GM21526 (cell line): ENCODE measurements around the gene FAM118B.
"Not testable (repeated sequence)": the region's sequence is repeated elsewhere in the genome, so short reads cannot be mapped to it uniquely, and the experiment has no call there.

ENCODE experiments used
- ATAC-seq: cut with Tn5 transposase; IDR thresholded peaks from one replicate; pipeline ENCODE4 v1.9.1; 2021; ENCODE audit warnings: moderate library complexity; ENCODE audit not compliant: unreplicated experiment, low FRiP score

FAM118B gene

GRCh38 chr11:126216526-126217305, 5.1 kb downstream of the FAM118B start:
- no peak for ATAC-seq

GRCh38 chr11:126217491-126217890, 5.9 kb downstream of the FAM118B start:
- ATAC-seq: no peak

DNA sequence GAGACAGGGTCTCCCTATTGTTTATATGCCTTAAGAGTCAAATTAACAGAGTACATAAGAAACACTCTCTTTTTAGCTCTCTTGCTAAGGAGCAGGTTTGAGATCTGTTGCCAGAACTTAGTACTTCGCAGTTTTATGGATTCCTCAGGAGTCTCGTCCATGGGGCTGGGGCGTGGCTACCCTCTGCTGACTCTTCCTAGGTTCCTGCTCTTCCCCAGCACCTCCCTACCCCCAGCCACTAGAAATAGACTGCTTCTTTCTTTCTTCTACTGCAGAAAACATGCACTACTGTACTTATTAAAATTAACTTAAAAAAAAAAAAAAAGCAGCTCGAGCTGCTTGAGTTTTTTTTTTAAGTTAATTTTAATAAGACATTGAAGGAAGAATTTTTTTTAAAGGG, 8.0 kb downstream of the FAM118B start:
- ATAC-seq: no peak

DNA sequence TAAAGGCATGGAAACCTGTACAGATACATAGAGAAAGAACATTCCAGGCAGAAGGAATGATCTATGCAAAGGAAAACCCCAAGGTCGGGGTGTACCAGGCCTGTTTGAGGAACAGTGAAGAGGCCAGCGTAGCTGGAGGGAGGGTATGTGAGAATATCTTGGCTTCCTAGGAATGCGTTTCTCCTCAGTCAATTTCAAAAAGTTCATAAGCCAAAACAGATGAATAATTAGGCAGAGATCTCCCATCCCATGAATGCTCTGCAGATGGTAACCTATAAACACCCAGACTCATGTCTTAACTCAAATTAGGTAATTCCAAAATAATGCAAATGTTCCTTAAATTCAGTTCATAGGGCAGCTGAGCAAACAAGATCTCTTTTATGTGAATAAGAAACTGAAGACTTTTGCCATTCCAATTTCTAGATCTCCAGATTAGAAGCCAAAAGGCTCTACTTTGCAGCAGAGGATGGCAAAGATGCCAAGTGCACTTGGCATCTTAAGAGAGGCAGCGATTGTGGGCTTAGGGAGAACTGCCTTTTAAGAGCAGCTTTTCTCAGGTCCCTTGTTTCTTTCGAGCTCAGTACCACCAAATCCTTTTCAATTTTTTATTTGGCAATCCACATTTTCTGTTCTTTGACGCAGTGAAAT, 13.2 kb downstream of the FAM118B start:
- ATAC-seq: no peak

GRCh38 chr11:126225295-126225665, 13.7 kb downstream of the FAM118B start:
- no peak for ATAC-seq

DNA sequence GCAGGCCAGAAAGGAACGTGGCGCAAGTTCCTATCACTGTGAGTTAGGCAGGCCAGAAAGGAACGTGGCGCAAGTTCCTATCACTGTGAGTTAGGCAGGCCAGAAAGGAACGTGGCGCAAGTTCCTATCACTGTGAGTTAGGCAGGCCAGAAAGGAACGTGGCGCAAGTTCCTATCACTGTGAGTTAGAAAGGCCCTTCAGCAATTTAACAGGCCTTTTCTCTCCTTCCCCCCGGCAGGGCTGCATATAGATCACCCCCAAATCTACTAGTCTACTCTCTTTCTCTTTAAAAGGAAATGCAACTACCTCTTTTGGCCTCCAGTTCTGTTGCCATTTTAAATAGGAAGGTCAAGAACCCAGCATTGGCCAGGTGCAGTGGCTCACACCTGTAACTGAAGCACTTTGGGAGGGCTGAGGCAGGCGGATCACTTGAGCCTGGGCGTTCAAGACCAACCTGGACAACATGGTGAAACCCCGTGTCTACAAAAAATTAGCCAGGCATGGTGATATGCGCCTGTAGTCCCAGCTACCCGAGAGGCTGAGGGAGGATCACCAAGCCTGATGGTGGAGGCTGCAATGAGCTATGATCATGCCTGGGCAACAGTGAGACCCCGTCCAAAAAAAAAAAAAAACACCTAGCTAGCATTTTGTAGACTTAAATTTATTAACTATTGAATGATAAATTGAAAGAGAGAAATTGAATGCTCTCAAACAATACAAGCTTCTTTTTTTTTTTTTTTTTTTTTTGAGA, 14.9 kb downstream of the FAM118B start:
- ATAC-seq: no peak

DNA sequence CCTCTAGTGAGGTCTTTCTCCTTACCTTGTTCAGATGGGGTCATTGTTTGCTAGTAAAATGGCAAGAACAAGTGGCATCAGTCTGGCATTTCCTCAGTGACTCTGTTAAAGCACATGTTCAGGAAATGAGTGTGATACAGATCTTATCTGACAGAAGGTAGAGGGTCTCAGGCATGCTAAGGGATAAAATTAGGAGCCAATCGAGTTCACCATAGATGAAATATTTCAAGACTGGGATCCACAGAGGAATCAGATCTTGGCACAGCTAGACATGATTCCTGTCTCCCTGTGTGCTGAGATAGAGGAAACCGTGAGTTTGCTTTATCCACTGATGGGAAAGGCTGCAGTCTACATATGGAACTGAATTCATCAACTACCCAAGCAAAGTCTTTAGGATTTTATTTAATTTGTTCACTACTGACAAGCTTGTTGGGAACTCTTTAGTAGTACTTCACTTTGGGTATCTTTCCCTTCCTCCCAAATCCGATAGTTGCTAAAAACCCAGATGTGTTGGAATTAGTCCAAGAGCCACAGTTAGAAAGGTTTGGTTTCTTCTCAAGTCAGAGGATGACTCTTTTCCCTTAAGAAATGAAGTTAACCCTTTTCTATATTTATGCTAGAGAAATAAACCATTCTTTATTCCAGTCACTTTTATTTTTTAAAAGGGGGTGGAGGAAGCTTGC, 18.4 kb downstream of the FAM118B start:
- no peak for ATAC-seq

- no peak for ATAC-seq
These were observed 20.3 kb downstream of the FAM118B start for GRCh38 chr11:126231725-126232459.

GRCh38 chr11:126232683-126233082, 21.1 kb downstream of the FAM118B start:
- no peak for ATAC-seq

DNA sequence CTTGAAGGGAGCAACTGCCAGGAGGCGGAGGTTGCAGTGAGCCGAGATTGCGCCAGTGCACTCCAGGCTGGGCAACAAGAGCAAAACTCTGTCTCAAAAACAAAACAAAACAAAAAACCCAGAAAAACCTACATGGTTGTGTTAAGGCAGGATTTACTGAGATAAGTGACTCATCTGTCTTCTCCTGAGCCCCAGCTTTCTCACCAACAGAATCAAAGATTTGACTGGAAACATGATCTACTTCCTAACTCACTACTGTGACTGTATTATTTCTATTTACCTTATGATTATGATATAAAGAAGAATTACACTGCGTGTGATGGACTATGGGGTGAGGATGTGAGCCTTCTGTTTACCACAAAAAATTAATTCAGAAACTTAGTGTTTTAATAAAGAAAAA, 21.8 kb downstream of the FAM118B start:
- no peak for ATAC-seq

DNA sequence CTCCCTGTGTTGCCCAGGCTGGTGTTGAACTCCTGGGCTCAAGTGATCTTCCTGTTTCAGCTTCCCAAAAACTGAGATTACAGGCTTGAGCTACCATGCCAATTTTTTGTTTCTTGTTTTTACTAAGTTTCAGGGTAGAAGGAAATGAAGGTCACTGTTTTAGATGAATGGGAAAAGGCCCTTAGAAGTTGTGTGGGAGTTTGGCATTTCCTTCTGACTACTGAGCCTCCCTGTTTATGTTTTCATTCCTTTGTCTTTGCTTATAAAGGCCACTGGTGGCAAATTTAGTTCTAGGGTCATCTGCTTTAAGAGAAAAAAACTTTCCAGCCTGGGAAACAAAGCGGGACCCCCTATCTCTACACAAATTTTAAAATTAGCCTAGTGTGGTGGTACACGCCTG, 35.1 kb downstream of the FAM118B start:
- ATAC-seq: no peak

DNA sequence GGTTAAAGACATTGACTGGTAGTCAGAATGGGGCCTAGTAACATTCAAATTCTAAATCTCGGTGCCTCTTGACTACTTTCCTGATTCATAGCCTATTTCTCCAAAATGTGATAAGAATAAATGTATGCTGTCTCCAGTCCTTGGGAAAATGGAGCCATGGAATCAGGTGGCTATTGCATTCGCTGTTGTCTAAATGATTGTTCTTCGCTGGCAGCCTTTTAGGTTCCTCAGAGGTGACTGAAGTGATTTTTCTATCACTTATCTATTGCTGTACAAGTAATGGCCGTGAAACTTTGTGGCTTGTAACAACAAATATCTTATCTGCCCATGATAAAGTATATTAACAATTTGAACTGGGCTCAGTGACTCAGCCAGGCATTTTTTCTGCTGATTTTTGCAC, 41.7 kb downstream of the FAM118B start:
- no peak for ATAC-seq

DNA sequence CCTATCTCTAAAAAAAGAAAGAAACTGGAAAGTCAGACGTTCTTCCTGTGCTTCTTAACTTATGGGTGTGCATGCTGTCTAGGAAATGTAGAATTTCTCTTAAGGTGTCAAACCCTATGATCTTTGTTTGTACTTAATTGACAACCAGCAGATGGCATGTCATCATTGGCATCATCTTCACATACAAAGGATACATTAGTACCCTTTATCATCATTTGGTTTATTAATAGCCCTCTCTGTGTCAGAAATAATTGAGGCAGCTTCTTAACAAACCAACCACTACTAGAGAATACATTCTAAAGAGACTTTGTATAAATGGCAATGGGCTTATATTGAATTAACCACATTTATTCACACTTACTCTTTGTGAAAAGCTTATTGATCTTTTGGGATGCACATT, 43.2 kb downstream of the FAM118B start:
- no peak for ATAC-seq

DNA sequence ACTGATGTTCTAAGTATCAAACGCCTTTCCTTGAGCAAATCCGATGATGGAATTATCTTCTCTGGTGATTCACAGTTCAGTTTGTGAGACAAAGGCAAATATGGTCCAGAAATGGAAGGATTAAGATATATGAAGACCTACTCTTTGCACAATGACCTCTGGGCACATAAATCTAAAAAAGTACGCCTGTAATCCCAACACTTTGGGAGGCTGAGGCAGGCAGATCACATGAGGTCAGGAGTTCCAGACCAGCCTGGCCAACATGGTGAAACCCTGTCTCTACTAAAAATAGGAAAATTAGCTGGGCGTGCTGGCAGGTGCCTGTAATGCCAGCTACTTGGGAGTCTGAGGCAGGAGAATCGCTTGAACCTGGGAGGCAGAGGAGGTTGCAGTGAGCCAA, 43.9 kb downstream of the FAM118B start:
- ATAC-seq: not testable (repeated sequence)

DNA sequence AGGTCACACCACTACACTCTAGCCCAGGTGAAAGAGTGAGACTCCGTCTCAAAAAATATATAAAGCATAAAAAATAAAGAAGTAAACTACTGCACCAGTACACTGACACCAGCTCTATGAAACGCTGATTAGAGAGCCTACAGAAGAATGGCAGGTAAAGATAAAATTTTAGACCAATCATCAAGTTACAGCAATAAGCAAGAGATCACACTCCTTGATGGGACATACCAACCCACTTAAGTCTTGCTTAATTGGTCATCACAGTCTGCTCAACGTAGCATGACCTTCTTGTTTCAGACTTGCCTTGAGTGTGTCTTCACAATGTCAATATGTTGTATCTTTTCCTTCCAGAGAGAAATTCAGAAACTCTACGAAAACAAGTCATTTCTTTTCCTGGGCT, 44.6 kb downstream of the FAM118B start:
- ATAC-seq: no peak

- no peak for ATAC-seq
These were observed 45.6 kb downstream of the FAM118B start for GRCh38 chr11:126257144-126257543.

GRCh38 chr11:126257764-126258163, 46.2 kb downstream of the FAM118B start:
- no peak for ATAC-seq

GRCh38 chr11:126262216-126262615, 50.6 kb downstream of the FAM118B start:
- no peak for ATAC-seq

DNA sequence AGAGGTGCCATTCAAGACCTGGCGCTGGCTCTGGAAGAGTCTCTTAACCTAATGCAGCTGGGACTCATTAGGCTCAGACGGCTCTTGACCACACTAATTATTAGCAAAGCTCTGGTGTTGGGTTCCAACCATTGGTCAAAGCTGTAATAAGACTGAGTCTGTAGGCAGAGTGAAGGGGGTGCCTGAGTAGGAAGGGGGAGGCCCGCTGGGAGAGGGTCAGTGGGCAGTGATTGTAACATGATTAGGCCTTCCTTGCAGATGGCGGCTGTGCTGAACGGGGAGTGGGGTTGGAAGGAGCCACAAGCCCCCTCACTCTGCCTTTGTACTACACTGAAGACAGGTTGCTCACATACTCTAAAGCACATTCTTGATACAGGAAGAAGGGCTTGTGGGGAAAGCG, 51.9 kb downstream of the FAM118B start:
- ATAC-seq: no peak

DNA sequence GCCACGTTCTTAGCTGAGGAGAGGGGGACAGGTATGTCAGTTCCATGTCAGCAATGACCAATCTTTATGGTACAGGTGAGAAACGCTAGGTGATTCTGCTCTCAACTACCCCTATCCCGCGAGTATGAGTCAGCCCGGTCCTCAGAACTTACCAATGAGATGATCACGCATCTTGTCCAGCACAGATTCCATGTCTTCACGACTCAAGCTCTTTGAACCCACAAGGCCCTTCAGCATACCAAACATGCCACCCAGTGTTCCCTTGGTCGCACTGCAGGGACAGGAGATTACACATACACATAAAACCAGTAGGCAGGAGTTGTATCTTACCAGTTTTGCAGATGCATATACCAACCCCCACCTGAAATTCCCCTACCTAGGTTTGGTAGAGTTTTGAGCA, 54.2 kb downstream of the FAM118B start:
- no peak for ATAC-seq
